HCT116 (cell line): Measurements from ENCODE around the gene MAX.

Experiments used
- EZH2 ChIP-seq: fragments of 200-600 bp; sonication (generic); IDR thresholded peaks from 2 replicates; pipeline ENCODE4 v1.6.1; 2017; ENCODE audit warnings: antibody characterized with exemption, mixed run types
- FOSL1 ChIP-seq: IDR thresholded peaks from 2 replicates; pipeline ENCODE4 v1.6.1; 2012; ENCODE audit warnings: low read depth
- POLR2A ChIP-seq: IDR thresholded peaks from 2 replicates; pipeline ENCODE4 v1.7.0; 2011; ENCODE audit warnings: borderline replicate concordance; ENCODE audit not compliant: insufficient read depth, insufficient read length; ENCODE audit errors: extremely low read depth
- POLR2AphosphoS5 ChIP-seq: IDR thresholded peaks from 2 replicates; pipeline ENCODE4 v1.6.1; 2011; ENCODE audit warnings: mild to moderate bottlenecking, low read depth, low read length, moderate library complexity
- RAD21 ChIP-seq: IDR thresholded peaks from 2 replicates; pipeline ENCODE4 v1.6.1; 2012; ENCODE audit warnings: low read depth, mild to moderate bottlenecking
- YY1 ChIP-seq: IDR thresholded peaks from 2 replicates; pipeline ENCODE4 v1.6.1; 2011; ENCODE audit warnings: low read length, low read depth, moderate library complexity, mild to moderate bottlenecking; ENCODE audit not compliant: insufficient replicate concordance; ENCODE audit errors: extremely low read depth
- ZFX ChIP-seq: fragments of 450-650 bp; IDR thresholded peaks from 2 replicates; pipeline ENCODE4 v1.6.1; 2017
- TF ChIP-seq, protein P1 (sequence below), 3 experiments: fragments of 200-600 bp in 1 of 3; sonication (generic) in 1 of 3; IDR thresholded peaks in 2 of 3; conservative IDR thresholded peaks in 1 of 3; 2 replicates each; pipeline ENCODE4 v1.5.1; 2012 to 2017; ENCODE audit warnings: low read depth in 2 of 3, low read length in 2 of 3, antibody characterized with exemption in 1 of 3, borderline replicate concordance in 1 of 3, control low read depth in 1 of 3, mild to moderate bottlenecking in 1 of 3, mixed read lengths in 1 of 3, mixed run types in 1 of 3, moderate library complexity in 1 of 3; ENCODE audit not compliant: insufficient read depth in 1 of 3
- TF ChIP-seq, protein P2 (sequence below): IDR thresholded peaks from 2 replicates; pipeline ENCODE4 v1.6.1; 2012

DNA sequence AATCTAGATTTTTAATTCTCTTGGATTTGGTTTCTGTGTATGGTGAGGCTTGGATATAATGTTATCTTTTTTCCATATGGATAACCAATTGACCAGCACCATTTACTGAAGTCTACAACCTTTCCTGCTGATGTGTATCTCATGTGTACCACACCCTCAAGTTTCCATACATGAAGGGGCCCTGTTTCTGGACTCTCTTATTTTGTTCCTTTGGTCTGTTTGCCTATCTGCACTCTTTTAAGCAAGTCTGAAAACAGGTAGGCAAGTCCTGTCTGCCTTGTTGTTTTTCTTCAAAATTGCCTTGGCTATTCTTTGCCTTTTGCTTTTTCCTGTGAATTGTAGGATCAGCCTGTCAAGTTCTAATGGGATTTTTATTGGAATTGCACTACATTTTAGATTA is 44.6 kb downstream of the MAX start:
- TF ChIP-seq POLR2AphosphoS5 (no peak), ZFX (no peak), FOSL1 (no peak), POLR2A (no peak), EZH2 (no peak), RAD21 (no peak), YY1 (no peak)
- TF ChIP-seq, protein P1, sequence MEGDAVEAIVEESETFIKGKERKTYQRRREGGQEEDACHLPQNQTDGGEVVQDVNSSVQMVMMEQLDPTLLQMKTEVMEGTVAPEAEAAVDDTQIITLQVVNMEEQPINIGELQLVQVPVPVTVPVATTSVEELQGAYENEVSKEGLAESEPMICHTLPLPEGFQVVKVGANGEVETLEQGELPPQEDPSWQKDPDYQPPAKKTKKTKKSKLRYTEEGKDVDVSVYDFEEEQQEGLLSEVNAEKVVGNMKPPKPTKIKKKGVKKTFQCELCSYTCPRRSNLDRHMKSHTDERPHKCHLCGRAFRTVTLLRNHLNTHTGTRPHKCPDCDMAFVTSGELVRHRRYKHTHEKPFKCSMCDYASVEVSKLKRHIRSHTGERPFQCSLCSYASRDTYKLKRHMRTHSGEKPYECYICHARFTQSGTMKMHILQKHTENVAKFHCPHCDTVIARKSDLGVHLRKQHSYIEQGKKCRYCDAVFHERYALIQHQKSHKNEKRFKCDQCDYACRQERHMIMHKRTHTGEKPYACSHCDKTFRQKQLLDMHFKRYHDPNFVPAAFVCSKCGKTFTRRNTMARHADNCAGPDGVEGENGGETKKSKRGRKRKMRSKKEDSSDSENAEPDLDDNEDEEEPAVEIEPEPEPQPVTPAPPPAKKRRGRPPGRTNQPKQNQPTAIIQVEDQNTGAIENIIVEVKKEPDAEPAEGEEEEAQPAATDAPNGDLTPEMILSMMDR (IDR thresholded peaks at IDR 0.05 in 2 of 3, conservative IDR thresholded peaks at IDR 0.05 in 1 of 3; ENCODE audit: borderline replicate concordance in 1 of 3, insufficient read depth in 1 of 3, low read depth in 2 of 3, low read length in 2 of 3), result no peak
- TF ChIP-seq, protein P2, sequence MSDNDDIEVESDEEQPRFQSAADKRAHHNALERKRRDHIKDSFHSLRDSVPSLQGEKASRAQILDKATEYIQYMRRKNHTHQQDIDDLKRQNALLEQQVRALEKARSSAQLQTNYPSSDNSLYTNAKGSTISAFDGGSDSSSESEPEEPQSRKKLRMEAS, result no peak
